ENCODE measurements around the gene INSR. TPM values are rescaled to one million over a fixed set of nuclear protein-coding genes. Genes with fewer than 3 reads are reported as not detected.

Gene INSR
- total RNA-seq, 4 donors from 2014 or later: 150 to 420 (median 196) TPM

- Histone ChIP-seq H3K9me3 (peaks cover 0 to 1% (median 0%) of the 10 kb centered on the region in 4 donors), H3K4me3 (no peak overlapping the region), H3K4me1 (no peaks in the 10 kb centered on the region), H3K27me3 (no peaks in the 10 kb centered on the region), H3K36me3 (peaks cover 3 to 84% (median 9%) of the 10 kb centered on the region in 3 donors), H3K27ac (no peak overlapping the region)
- 92 to 94% methylated on average over 16 of the region's 16 CpGs for WGBS, 2 donors
- TF ChIP-seq, protein P1, sequence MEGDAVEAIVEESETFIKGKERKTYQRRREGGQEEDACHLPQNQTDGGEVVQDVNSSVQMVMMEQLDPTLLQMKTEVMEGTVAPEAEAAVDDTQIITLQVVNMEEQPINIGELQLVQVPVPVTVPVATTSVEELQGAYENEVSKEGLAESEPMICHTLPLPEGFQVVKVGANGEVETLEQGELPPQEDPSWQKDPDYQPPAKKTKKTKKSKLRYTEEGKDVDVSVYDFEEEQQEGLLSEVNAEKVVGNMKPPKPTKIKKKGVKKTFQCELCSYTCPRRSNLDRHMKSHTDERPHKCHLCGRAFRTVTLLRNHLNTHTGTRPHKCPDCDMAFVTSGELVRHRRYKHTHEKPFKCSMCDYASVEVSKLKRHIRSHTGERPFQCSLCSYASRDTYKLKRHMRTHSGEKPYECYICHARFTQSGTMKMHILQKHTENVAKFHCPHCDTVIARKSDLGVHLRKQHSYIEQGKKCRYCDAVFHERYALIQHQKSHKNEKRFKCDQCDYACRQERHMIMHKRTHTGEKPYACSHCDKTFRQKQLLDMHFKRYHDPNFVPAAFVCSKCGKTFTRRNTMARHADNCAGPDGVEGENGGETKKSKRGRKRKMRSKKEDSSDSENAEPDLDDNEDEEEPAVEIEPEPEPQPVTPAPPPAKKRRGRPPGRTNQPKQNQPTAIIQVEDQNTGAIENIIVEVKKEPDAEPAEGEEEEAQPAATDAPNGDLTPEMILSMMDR (IDR thresholded peaks at IDR 0.05): no peak
- no peak for TF ChIP-seq EP300 (IDR thresholded peaks at IDR 0.05)
- TF ChIP-seq POLR2A (IDR thresholded peaks at IDR 0.05): no peak
- DNase-seq (ENCODE audit: low spot score in 2 of 2): no peak
Observed at GRCh38 chr19:7132054-7132453, 162.2 kb downstream of the INSR start.

- H3K36me3 ChIP-seq: peaks cover 19 to 84% (median 24%) of the 10 kb centered on the region in 3 donors
- no peak overlapping the region for H3K4me3 ChIP-seq
Observed at GRCh38 chr19:7130043-7130442, 164.2 kb downstream of the INSR start.

DNA sequence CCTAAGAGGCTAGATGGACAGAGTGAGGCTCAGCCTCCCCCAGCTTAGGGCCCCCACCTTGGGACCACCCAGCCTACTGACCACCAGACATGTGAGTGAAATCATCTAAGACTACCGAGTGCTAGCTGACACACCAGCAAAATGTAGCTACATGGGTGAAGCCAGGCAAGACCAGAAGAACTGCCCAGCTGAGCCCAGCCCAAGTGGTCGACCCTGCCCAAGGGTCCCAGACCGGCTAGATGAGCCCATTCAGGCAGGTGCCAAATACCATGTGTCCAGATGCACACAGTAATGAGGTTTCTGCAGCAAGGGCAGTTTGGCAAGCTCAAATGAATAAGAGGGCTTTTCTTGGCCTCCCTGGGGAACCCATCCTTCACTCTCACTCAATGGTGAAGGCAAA is 168.1 kb downstream of the INSR start:
- Histone ChIP-seq H3K9me3 (peaks cover 0 to 23% (median 6%) of the 10 kb centered on the region in 4 donors), H3K36me3 (peaks cover 16 to 98% (median 19%) of the 10 kb centered on the region in 3 donors), H3K4me3 (no peak overlapping the region), H3K4me1 (no peaks in the 10 kb centered on the region), H3K27ac (no peak overlapping the region), H3K27me3 (no peaks in the 10 kb centered on the region)
- TF ChIP-seq, protein P1 (IDR thresholded peaks at IDR 0.05): no peak
- TF ChIP-seq EP300 (IDR thresholded peaks at IDR 0.05) (no peak), POLR2A (IDR thresholded peaks at IDR 0.05) (no peak)
- no peak for DNase-seq (ENCODE audit: low spot score in 2 of 2)
- 94 to 100% methylated on average over 1 to 3 of the region's 3 CpGs for WGBS, 2 donors

More at GRCh38 chr19:7130043-7130442, 164.2 kb downstream of the INSR start:
- Histone ChIP-seq H3K4me1 (no peaks in the 10 kb centered on the region), H3K27me3 (no peaks in the 10 kb centered on the region), H3K9me3 (peaks cover 0 to 22% (median 6%) of the 10 kb centered on the region in 4 donors), H3K27ac (no peak overlapping the region)
- WGBS, 2 donors: 100% methylated on average over 1 of the region's 1 CpG
- no peak for DNase-seq (ENCODE audit: low spot score in 2 of 2)
- TF ChIP-seq, protein P1 (IDR thresholded peaks at IDR 0.05): no peak
- no peak for TF ChIP-seq EP300 (IDR thresholded peaks at IDR 0.05)
- TF ChIP-seq POLR2A (IDR thresholded peaks at IDR 0.05): no peak

GRCh38 chr19:7125221-7125620 is 169.0 kb downstream of the INSR start:
- peaks cover 0 to 23% (median 6%) of the 10 kb centered on the region in 4 donors for H3K9me3 ChIP-seq
- TF ChIP-seq EP300 (IDR thresholded peaks at IDR 0.05) (no peak), POLR2A (IDR thresholded peaks at IDR 0.05) (no peak)
- TF ChIP-seq, protein P1 (IDR thresholded peaks at IDR 0.05): no peak
- H3K27ac ChIP-seq: no peak overlapping the region
- DNase-seq (ENCODE audit: low spot score in 2 of 2): no peak
- 94 to 96% methylated on average over 16 of the region's 16 CpGs for WGBS, 2 donors
- peaks cover 16 to 98% (median 19%) of the 10 kb centered on the region in 3 donors for H3K36me3 ChIP-seq
- H3K4me1 ChIP-seq: no peaks in the 10 kb centered on the region
- H3K27me3 ChIP-seq: no peaks in the 10 kb centered on the region
- H3K4me3 ChIP-seq: no peak overlapping the region

DNA sequence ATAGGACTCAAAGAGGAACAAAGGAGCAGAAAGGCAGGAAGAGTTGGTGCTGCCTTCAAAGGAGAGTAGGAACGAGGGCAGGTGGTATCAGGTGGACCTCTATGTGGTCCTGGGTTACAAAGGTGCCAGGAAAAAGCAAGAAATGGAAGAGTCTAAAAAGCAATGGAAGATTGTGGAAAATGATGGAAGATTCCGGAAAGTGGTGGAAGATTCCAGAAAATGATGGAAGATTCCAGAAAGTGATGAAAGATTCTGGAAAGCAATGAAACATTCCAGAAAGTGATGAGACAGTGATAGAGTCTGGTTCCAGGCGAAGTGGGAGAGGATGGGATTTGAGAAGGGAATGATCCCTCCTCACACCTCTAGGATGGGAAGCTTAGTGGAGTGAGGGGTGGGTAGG is 169.4 kb downstream of the INSR start:
- WGBS, 2 donors: 60 to 62% methylated on average over 3 of the region's 3 CpGs
- H3K27me3 ChIP-seq: no peaks in the 10 kb centered on the region
- no peaks in the 10 kb centered on the region for H3K4me1 ChIP-seq
- peaks cover 0 to 23% (median 6%) of the 10 kb centered on the region in 4 donors for H3K9me3 ChIP-seq
- TF ChIP-seq EP300 (IDR thresholded peaks at IDR 0.05): peak in 1 of 2 donors; percentile 39
- TF ChIP-seq, protein P1 (IDR thresholded peaks at IDR 0.05): no peak
- H3K27ac ChIP-seq: no peak overlapping the region
- H3K4me3 ChIP-seq: no peak overlapping the region
- H3K36me3 ChIP-seq: peaks cover 16 to 98% (median 19%) of the 10 kb centered on the region in 3 donors
- no peak for DNase-seq (ENCODE audit: low spot score in 2 of 2)
